Measurements from ENCODE around the gene DIP2C. TPM values are rescaled to one million over a fixed set of nuclear protein-coding genes. Genes with fewer than 3 reads are reported as not detected.

Gene DIP2C
- total and polyA plus RNA-seq, 2 donors (not counting 1 experiment from before 2014, with no cell fraction given) = 1.3 to 1.9 TPM

DNA sequence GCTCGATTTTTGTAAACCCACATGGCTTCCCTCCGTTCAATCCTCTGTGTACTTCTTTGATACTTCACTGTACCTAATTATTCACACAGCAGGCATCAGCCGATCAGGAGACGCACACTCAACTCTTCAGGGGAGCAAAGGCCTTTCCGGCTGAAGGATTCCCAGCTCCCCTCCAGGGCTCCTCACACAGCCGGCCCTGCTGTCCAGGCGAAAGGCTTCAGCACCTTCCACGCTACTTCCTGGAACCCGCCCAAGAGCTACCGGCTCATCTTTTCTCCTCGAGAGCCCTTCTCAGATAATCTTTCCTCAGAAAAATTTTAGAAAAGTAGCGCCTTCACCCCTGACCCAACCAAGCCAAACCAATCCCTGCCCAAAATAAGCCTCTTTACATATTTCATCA is 283.8 kb downstream of the DIP2C start:
- Histone ChIP-seq H3K9ac (ENCODE audit: low read length) (no peak overlapping the region), H3K4me2 (replicated peaks; ENCODE audit: low read depth, low read length, poor library complexity, severe bottlenecking) (no peak overlapping the region), H2AFZ (ENCODE audit: insufficient read depth, low read depth, low read length, poor library complexity, severe bottlenecking) (no peak overlapping the region), H3K4me1 (ENCODE audit: control insufficient read depth in 2 of 2, insufficient read depth in 2 of 2, low read length in 2 of 2) (no peaks in the 10 kb centered on the region), H3K79me2 (ENCODE audit: control insufficient read depth, insufficient read depth, low read length) (no peaks in the 10 kb centered on the region), H3K27ac (ENCODE audit: low read length in 2 of 2) (no peak overlapping the region), H4K20me1 (ENCODE audit: control insufficient read depth, insufficient read depth, low read length, poor library complexity, severe bottlenecking) (no peaks in the 10 kb centered on the region), H3K4me3 (ENCODE audit: control extremely low read depth in 1 of 5, extremely low read depth in 1 of 5, insufficient read depth in 1 of 5, low read depth in 2 of 5, low read length in 4 of 5) (no peak overlapping the region), H3K9me3 (ENCODE audit: control extremely low read depth in 1 of 3, control insufficient read depth in 2 of 3, insufficient read depth in 1 of 3, low read length in 2 of 3) (no peaks in the 10 kb centered on the region), H3K36me3 (replicated peaks in 1 of 2; ENCODE audit: control extremely low read depth in 1 of 2, control insufficient read depth in 1 of 2, extremely low read depth in 1 of 2, insufficient read depth in 2 of 2, low read length in 1 of 2) (no peaks in the 10 kb centered on the region), H3K27me3 (replicated peaks in 1 of 4; ENCODE audit: control extremely low read depth in 1 of 4, control insufficient read depth in 3 of 4, insufficient read depth in 4 of 4, low read length in 3 of 4) (no peaks in the 10 kb centered on the region)
- WGBS (ENCODE audit: insufficient coverage) = 83% methylated on average over 7 of the region's 12 CpGs
- CTCF ChIA-PET = no interaction called here
- POLR2A ChIA-PET = no interaction called here
- DNase-seq (no peak), ATAC-seq (ENCODE audit: low read depth) (no peak)
- Mint-ChIP-seq H3K4me1 (no peaks in the 10 kb centered on the region), H3K27ac (no peak overlapping the region), H3K27me3 (peaks cover 18% of the 10 kb centered on the region), H3K4me3 (no peak overlapping the region), H3K9me3 (ENCODE audit: insufficient read depth) (no peaks in the 10 kb centered on the region)
- intact Hi-C loops (cut with micrococcal nuclease) = no loop called here
- TF ChIP-seq EZH2 (IDR thresholded peaks at IDR 0.05; ENCODE audit: borderline replicate concordance, insufficient read depth, low read depth, low read length, poor library complexity, severe bottlenecking) = no peak
- TF ChIP-seq, protein P1, sequence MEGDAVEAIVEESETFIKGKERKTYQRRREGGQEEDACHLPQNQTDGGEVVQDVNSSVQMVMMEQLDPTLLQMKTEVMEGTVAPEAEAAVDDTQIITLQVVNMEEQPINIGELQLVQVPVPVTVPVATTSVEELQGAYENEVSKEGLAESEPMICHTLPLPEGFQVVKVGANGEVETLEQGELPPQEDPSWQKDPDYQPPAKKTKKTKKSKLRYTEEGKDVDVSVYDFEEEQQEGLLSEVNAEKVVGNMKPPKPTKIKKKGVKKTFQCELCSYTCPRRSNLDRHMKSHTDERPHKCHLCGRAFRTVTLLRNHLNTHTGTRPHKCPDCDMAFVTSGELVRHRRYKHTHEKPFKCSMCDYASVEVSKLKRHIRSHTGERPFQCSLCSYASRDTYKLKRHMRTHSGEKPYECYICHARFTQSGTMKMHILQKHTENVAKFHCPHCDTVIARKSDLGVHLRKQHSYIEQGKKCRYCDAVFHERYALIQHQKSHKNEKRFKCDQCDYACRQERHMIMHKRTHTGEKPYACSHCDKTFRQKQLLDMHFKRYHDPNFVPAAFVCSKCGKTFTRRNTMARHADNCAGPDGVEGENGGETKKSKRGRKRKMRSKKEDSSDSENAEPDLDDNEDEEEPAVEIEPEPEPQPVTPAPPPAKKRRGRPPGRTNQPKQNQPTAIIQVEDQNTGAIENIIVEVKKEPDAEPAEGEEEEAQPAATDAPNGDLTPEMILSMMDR (IDR thresholded peaks at IDR 0.05) = no peak

DNA sequence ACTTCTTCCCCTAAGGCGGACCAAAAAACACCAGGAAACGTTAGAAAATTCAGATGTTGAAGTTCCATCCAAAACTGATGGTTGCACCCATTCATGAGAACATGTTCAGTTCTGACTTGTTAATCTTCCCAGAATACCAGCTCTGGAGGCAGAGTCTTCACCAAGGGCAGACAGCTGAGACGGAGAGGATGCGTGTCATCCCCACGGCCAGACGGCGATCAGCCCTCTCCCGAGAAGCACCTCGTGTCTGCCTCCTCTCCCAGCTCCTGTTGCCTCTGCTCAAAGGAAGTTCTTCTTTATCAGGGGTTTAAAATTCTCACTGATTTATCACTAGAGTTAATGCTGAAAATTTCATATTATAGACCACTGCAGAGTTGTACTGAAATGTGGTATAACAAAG is 284.5 kb downstream of the DIP2C start:
- H3K9ac ChIP-seq (ENCODE audit: low read length) = no peak overlapping the region
- no peak overlapping the region for H3K27ac Mint-ChIP-seq
- H3K4me1 ChIP-seq (ENCODE audit: control insufficient read depth in 2 of 2, insufficient read depth in 2 of 2, low read length in 2 of 2) = no peaks in the 10 kb centered on the region
- H3K27me3 Mint-ChIP-seq = peaks cover 15% of the 10 kb centered on the region
- no peak for DNase-seq
- H3K4me1 Mint-ChIP-seq = no peaks in the 10 kb centered on the region
- intact Hi-C loops (cut with micrococcal nuclease) = no loop called here
- WGBS (ENCODE audit: insufficient coverage) = 97% methylated on average over 9 of the region's 9 CpGs
- H4K20me1 ChIP-seq (ENCODE audit: control insufficient read depth, insufficient read depth, low read length, poor library complexity, severe bottlenecking) = no peaks in the 10 kb centered on the region
- no peak overlapping the region for H3K4me3 Mint-ChIP-seq
- no peak overlapping the region for H3K4me2 ChIP-seq (replicated peaks; ENCODE audit: low read depth, low read length, poor library complexity, severe bottlenecking)
- H3K36me3 ChIP-seq (replicated peaks in 1 of 2; ENCODE audit: control extremely low read depth in 1 of 2, control insufficient read depth in 1 of 2, extremely low read depth in 1 of 2, insufficient read depth in 2 of 2, low read length in 1 of 2) = no peaks in the 10 kb centered on the region
- ATAC-seq (ENCODE audit: low read depth) = no peak
- no peak overlapping the region for H3K27ac ChIP-seq (ENCODE audit: low read length in 2 of 2)
- H3K9me3 Mint-ChIP-seq (ENCODE audit: insufficient read depth) = no peaks in the 10 kb centered on the region
- no peak overlapping the region for H3K4me3 ChIP-seq (ENCODE audit: control extremely low read depth in 1 of 5, extremely low read depth in 1 of 5, insufficient read depth in 1 of 5, low read depth in 2 of 5, low read length in 4 of 5)
- H2AFZ ChIP-seq (ENCODE audit: insufficient read depth, low read depth, low read length, poor library complexity, severe bottlenecking) = no peak overlapping the region
- H3K9me3 ChIP-seq (ENCODE audit: control extremely low read depth in 1 of 3, control insufficient read depth in 2 of 3, insufficient read depth in 1 of 3, low read length in 2 of 3) = no peaks in the 10 kb centered on the region
- POLR2A ChIA-PET = no interaction called here
- H3K27me3 ChIP-seq (replicated peaks in 1 of 4; ENCODE audit: control extremely low read depth in 1 of 4, control insufficient read depth in 3 of 4, insufficient read depth in 4 of 4, low read length in 3 of 4) = no peaks in the 10 kb centered on the region
- CTCF ChIA-PET = no interaction called here
- TF ChIP-seq EZH2 (IDR thresholded peaks at IDR 0.05; ENCODE audit: borderline replicate concordance, insufficient read depth, low read depth, low read length, poor library complexity, severe bottlenecking) = no peak
- TF ChIP-seq, protein P1 (IDR thresholded peaks at IDR 0.05) = no peak
- H3K79me2 ChIP-seq (ENCODE audit: control insufficient read depth, insufficient read depth, low read length) = no peaks in the 10 kb centered on the region
